Measurements from ENCODE around the gene LDB2.

The LDB2 gene

DNA sequence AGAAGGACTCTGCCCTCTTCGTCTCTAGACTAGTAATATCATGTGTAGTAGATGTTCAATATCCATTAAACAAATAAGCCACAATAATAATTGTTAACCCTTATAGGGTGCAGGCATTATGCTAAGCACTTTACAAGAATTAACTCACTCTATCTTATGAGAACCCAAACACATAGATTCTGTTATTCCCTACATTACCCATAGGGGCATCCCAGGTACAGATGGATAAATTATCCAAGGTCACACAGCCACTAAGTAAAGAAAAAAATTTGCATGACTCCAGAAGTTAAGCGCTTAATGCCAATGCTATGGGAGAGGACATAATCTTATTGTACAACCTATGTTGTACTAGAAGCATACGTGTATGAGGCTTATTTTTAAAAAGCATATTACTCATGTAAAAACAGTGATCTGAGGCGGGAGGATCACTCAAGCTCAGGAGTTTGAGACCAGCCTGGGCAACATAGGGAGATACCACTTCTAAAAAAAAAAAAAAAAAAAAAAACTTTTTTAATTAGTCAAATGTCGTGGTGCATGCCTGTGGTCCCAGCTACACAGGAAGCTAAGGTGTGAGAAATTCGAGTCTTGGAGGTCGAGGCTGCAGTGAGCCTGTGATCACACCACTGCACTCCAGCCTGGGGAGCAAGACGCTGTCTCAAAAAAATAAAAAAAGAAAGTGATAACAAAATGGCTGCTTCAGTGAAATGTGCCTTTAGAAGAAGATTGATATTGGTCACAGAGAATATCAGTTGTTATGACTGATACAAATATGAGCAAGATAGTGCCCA, 13.6 kb downstream of the LDB2 start:
- DNase-seq (ENCODE audit: low read depth in 1 of 2, low spot score in 1 of 2), result no peak

DNA sequence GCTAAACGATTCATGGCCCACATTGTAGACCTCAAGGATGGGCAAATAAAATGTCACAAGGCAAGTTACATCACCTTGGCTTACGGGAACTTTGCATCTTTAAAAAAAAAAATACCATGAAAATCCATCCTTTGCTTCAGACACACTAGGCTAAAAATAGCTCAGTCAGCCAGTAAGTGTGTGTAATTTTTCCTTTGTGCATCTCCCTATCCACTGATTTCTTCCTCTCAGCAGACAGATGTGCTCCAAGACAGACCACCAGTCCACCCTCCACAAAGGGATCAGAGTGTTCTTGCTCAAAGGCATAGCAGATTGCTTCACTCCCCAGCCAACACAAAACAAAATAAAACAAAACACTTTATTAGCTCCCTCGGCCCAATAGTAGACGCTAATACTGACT, 14.6 kb downstream of the LDB2 start:
- DNase-seq (ENCODE audit: low read depth in 1 of 2, low spot score in 1 of 2), result no peak

DNA sequence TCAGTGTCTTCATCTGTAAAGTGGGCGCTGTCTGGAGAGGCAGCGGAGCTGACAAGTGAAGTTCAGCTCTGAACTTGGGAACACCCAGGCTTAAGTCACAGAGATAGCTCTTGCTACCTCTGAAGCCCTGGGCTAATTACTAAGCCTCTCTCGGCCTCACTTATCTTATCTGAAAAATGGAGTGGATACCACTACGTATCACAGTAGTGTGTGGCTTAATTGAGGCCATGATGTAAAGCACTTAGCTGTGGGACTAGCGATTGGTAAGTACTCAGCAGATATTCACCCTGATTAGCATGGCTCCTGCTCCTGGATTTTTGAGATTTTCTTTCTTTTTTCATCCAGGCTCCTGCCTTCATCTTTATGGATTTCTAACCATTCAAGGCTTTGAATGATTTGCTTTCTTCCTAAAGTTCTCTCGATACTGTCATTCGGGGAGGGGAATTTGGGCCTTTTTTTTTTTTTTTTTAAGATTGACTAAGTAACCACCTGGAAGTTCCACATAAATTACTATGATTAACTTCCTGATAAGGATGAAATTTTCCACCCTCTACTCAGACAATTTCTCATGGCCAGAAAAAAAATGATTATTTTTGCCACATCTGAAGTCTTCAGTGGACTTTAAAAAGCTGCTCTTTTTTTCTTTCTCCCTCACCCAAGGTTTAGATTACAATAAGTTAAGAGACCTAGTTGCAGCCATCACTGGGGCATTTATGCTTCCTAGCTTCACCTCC, 17.1 kb downstream of the LDB2 start:
- no peak for DNase-seq (ENCODE audit: low read depth in 1 of 2, low spot score in 1 of 2)

DNA sequence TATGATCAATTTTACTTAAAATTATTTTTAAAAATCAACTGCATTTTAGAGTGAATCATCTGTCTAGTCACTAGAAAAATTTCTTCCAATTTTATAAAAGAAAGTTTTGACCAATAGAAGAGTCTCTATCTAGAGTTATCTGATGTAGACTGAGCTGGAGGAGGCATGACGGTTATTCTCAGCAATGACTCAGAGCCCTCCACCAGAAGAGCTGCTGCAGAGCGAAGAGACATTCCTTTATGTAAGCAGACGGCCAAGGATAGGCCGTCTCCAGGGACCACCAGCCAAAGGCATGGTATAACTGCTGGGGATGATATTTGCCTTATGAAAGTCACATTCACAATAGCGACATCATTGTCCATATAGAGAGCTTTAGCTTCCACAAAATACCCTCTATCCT, 23.0 kb downstream of the LDB2 start:
- no peak for DNase-seq (ENCODE audit: low read depth in 1 of 2, low spot score in 1 of 2)

DNA sequence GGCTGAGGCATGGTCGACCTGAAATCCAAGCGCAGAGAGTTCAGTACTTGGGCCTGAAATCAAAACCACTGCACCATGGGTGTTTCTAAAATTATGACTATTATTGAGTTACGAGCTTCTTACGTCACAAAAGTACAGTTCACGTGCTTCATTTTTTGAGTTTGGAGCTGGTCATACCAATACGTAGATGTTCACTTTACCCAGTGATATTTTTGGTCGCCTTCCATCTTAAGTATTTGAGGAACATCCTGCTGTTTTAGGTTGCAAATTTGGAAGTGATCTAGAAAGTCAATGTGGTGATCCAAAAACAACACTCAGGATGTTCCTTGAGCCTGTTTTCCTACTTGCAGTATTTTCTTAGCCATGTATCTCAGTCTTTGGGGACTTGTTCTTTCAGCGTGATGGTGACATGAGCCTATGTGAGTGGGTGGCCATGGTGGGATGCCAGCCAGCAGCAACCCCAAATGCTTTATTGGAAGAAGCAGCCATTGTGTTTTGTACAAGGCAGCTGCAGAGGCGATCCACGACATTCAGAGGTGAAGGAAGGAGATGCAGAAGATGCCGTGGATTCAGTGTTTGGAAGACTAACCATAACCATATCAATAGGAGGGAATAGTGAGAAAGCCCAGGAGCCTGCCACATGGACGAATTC, 28.7 kb downstream of the LDB2 start:
- DNase-seq (ENCODE audit: low read depth in 1 of 2, low spot score in 1 of 2), result no peak

DNA sequence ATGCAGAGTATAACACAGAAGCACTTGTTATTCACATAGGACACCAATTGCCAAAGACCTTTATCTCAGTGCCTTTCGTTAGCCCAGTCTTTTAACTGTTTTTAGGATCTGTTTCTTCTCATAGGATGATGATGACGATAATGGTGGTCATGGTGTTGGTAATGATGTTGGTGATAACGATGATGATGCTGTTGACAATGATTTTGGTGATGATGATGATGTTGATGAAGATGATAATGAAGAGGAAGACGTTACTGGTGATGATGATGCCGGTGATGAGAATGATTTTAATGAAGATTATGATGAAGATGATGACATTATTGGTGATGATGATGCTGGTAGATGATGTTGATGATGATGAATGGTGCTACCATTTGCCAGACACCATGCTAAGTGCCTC, 29.8 kb downstream of the LDB2 start:
- DNase-seq (ENCODE audit: low read depth in 1 of 2, low spot score in 1 of 2), result no peak

DNA sequence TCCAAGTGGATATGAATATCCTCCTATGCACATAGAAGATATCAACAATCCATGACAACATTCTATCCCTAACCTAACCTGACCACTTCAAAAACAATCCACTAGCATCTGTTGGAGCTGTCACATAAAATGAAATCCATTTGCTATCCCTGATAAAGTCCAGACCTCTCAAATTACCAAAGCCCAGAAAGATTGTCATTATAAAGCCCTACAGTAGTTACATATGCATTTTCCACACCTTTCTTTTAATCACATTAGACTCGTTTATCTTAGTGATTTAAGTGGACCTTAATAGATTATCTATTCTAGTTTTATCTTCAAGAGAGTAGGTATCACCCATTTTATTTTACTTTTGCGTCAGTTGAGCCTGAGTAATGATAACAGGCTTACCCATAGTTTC, 30.6 kb downstream of the LDB2 start:
- no peak for DNase-seq (ENCODE audit: low read depth in 1 of 2, low spot score in 1 of 2)

DNA sequence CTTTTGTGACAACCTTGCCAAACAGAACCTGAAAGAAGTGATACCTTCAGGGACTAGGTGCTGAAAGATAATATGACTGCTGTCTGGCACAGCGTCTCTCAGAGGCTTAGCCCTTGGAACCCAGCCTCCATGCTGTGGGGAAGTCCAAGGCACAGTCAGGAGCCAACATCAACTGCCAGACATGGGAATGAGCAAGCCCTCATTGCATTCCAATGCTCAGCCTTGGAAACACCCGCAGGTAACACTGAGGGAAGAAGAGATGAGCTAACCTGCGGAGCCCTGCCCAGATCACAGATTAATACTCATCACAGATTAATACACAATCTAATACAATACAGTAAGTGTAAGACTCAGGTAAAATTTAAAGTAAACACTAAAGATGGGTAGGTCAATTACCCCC, 31.5 kb downstream of the LDB2 start:
- DNase-seq (ENCODE audit: low read depth in 1 of 2, low spot score in 1 of 2), result no peak

DNA sequence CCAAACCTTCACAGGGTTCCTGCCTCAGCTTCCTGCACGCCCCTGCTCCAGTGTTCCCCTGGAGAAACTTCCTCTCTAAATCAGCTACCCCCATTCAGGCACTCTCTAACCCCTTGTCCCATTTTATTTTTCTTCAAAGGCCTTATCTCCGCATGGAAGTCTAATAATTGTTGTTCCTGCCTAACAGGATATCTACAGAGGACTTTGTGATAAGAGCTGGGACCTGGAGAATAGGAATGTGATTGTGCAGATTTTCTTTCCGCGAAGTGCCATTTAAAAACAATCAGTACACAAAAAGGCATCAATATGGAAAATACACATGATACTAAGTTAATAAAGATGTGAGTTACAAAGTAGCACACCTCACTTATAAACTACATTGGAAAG, 32.6 kb downstream of the LDB2 start:
- no peak for DNase-seq (ENCODE audit: low read depth in 1 of 2, low spot score in 1 of 2)

DNA sequence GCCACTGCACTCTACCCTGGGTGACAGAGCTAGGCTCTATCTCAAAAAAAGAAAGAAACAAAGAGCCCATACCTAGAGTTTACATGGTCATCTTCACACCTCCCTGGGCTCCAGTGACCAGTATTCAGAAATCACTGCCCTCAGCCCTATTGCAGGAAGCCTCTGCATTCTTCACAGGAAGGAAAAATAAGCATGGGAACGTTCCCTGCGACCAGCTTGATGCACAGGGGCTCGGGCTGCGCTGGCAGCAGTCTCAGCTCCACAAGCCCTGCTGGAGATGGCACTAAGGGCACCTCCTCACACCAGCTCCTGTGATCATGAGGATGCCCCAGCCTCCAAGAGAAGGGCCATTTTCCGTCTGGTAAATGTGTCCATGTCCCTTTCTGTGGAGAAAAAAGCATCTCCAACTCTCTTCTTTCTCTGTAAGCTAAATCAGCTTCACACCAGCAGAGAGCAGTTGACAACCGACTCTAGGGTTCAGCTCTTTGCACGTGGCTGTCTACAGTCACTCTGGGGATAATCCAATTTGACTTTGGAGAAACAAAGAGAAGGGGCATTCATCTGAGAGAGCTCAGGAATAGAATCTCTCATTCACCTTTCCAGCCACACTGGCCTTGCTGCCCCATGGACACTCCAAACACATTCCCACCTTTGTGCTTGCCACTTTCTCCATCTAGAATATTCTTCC, 33.1 kb downstream of the LDB2 start:
- no peak for DNase-seq (ENCODE audit: low read depth in 1 of 2, low spot score in 1 of 2)

DNA sequence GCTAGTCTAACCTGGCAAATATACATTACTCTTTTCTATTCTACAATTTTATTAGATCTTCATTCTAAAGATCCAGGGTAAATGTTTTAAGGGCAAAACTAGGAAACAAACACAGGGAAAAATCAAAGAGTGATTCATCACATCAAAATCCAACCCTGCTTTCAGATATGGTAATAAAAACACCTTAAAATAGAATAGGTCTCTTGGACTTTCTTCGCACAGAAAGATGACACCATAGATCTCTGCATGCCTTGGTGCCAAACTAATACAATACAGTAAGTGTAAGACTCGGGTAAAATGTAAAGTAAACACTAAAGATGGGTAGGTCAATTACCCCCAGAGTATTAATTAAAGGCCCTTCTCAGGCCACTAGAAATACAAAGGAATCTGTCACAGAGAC, 34.2 kb downstream of the LDB2 start:
- DNase-seq (ENCODE audit: low read depth in 1 of 2, low spot score in 1 of 2), result no peak

DNA sequence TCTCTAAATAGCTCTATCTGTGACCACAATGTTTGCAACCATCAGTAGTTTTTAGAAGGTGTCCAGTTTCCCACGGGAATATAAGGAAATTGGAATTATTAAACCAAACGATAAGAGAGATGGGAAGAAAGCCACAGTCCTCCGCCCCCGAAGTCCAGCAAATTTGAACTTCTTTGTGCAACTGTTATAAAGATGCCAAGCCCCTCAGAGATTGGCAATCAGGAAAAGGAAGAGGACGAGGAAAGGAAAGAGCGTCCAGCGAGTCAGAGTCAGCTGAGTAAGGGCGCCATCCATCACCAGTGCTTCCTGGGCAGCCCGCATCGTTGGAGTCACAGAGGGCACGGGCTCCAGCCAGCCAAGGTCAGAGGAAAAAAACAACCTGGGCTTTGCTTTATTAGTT, 35.7 kb downstream of the LDB2 start:
- no peak for DNase-seq (ENCODE audit: low read depth in 1 of 2, low spot score in 1 of 2)

DNA sequence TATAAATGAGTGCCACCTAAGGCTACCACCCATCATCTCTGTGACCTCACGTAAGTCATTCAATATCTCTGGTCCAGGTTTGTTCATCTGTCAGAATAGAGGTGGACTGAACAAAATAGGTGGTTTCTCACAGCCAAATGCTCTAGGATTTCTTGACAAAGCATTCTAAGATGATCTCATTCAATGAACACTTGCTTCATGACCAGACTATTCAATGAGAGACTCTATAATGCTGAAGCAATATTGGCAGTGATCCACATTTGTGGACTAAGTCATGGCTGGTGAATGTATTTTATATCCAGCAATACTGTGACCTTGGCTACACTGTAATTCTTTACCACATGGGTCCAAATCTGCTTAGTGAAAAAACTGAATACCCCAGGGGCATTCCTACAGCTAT, 37.9 kb downstream of the LDB2 start:
- no peak for DNase-seq (ENCODE audit: low read depth in 1 of 2, low spot score in 1 of 2)

DNA sequence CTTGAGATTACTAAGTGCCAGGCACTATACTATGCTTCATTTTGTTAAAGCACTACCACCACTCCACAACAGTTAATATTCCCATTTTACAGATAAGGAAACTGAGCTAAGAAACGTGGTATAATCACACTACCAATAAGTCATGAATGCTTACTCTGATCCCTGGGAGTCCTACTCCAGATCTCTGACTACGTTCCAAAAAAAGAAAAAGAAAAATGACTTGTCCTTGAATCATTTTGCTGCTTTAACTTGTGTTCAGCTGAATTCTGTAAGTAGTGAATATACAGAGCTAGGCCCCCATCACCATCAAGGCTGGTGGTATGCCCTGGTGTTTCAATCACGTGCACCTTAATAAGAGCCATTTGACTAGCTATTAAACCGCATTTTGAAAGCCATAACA, 39.4 kb downstream of the LDB2 start:
- no peak for DNase-seq (ENCODE audit: low read depth in 1 of 2, low spot score in 1 of 2)

DNA sequence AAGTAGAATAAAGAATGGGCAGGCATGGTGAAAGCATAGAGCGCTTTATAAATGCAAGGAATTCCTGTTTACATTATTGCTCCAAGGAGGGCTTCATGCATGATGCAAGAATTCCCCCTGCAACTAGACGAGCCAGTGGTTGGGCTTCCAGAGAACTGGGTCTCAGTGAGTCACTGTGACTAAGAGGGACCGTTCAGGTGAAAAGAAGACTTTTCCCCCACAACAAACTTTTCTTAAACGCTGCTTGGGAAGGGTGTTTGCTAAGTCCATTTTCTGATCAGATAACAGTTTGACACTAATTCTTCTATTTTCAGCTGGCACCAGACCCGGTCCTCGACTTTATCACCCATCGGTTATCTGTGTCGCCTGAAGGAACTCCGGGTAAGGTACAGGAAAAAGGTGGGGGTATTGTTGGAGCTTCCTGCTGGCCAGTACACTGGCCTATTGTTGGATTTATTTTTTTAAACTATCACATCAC, 40.1 kb downstream of the LDB2 start:
- no peak for DNase-seq (ENCODE audit: low read depth in 1 of 2, low spot score in 1 of 2)

DNA sequence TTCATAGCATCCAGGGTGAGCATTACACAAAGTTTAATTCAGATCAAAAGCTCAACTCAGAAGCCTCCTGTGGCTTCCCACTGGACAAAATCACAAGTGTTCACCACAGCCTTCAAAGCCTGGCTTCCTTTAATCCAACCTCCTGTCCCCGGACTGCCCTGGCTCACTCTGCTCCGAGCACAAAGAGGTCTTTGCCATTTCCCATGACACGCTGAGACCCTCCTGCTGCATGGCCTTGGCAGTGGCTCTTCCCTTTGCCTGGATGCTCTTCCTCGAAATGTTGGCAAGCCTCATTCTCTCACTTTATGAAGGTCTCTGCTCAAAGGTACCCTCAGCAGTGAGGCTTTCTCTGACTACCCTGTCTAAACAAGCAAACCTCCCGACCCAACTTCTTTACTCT, 41.0 kb downstream of the LDB2 start:
- DNase-seq (ENCODE audit: low read depth in 1 of 2, low spot score in 1 of 2), result no peak

DNA sequence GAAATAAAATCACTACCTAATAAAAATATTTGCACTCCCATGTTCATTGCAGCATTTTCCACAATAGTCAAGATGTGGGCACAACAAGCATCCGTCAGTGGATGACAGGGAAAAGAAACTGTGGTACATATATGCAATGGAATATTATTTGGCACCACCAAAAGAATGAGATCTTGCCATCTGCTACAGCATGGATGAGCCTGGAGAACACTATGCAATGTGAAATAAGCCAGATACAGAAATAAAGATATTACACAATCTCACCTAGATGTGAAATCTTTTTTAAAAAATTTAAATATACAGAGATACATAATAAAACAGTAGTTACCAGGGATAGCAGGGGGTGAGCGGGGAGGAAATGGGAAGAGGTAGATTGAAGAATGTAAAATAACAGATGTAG, 44.8 kb downstream of the LDB2 start:
- DNase-seq (ENCODE audit: low read depth in 1 of 2, low spot score in 1 of 2), result no peak

DNA sequence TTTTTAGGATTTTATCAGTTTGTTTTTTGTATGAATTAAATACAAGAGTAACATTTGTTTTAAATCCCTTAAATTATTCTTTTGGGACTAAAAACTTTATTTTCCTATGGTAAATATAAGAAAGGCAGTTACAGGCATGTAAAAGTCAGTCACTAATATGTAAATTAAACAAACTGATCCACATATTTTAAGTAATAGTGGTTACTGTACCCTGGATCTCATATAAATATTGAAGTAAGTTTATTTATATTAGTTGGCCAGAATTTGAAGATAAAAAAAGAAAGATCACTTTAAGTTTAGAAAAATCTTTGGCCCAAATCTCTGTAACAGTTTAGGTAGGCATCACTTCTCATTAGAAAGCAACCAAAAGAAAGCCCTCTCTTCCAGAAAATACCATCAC, 45.8 kb downstream of the LDB2 start:
- DNase-seq (ENCODE audit: low read depth in 1 of 2, low spot score in 1 of 2), result no peak

DNA sequence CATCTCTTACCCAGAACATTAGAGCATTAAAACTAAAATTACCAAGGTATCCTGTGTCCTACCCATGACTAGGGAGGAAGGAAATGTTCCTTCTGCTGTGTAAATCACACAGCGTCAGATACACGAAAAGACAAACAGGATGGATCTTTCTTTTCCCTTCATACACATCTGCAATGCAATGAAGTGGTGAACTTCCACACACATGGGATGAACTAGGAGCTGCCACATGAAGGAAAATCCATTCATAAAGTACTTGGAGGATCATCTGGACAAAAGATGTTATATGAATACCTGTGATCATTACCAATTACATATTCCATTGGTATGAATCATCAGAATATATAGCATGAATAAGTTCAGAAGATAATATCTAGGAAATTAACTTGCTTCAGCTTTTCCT, 46.2 kb downstream of the LDB2 start:
- DNase-seq (ENCODE audit: low read depth in 1 of 2, low spot score in 1 of 2), result no peak

DNA sequence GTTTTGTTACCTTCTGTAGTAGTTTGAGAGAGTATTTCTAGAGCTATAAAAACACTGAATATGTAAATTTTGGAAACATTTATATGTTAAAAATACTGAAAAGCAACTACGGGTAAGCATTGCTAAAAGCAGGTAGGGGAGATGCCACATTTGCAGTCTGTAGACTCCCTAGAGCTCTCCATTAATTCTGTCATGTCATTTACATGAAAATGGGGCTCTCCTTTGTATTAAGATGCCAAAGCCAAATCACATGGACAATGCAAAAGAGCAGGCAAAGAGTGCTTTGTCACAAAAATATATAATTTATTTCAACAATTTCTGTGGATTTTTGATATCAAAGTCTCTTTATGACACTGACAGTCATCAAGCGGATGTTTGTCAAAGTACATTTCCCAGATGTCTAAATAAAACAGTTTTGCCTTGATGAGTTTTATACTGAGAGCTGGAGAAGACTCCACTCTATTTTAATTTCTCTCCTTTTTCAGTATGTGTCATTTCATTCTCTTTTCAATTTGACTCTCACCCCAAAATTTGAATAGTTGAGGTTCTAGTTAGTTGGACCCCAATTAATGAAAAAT, 51.8 kb downstream of the LDB2 start:
- DNase-seq (ENCODE audit: low read depth in 1 of 2, low spot score in 1 of 2), result no peak

DNA sequence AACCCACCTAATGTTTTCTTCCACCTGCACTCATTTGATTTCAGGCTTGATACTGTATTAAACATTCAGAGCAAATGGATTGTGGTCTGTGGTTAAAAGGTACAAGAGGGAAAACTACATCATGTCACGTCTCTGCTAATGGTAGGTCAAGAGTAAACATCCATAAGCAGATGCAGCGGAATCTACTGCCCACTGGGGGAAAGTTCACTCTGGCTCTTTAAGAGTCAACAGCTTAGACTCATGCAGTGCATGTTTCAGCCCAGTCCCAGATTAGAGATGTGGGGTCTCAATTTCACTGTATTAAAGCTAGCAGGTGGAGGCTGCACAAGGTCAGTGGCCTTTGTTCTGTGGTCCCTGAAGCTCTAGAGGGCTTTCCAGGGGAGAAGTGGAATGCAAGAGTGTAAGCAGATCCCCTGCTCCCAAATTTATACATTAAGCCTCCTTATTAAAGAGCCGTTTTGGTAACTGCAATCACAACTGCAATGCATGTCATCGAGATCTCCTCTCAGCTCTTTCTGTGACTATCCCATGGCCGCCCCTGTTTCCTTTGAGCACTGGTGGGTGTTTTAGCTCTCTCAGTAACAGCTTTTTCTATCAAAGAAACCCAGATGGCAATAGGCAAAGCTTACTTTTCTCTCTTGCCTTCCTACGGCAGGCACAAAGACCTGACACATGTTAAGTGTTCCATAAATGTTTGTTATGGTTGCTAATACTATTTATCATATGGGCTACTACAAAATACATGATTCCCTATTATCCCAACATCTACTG, 53.4 kb downstream of the LDB2 start:
- DNase-seq (ENCODE audit: low read depth in 1 of 2, low spot score in 1 of 2), result no peak
